Ovary (tissue), 9 donors: Measurements from ENCODE around the gene DENND5A. TPM values are rescaled to one million over a fixed set of nuclear protein-coding genes. Genes with fewer than 3 reads are reported as not detected.

Experiments
- DNase-seq, 5 donors: peaks; one replicate each; pipeline ENCODE4 v3.0.0-alpha.2; 2019 to 2020
- H3K27ac ChIP-seq, 2 donors: fragments of 200-600 bp; one replicate each; pipeline versions ENCODE4 v1.5.1 to v1.8.0; 2019 to 2022
- H3K27me3 ChIP-seq: fragments of 200-600 bp; one replicate; pipeline ENCODE4 v1.8.0; 2022
- H3K36me3 ChIP-seq: fragments of 200-600 bp; sonication (generic); one replicate; pipeline ENCODE4 v1.5.1; 2019
- H3K4me1 ChIP-seq: one replicate; pipeline ENCODE4 v1.8.1; 2013; ENCODE audit warnings: mild to moderate bottlenecking, moderate library complexity; ENCODE audit not compliant: insufficient read depth
- H3K4me3 ChIP-seq: fragments of 200-600 bp; sonication (generic); one replicate; pipeline ENCODE4 v1.5.1; 2017
- H3K9me3 ChIP-seq, 2 donors: fragments of 200-600 bp in 1 of 2; sonication (generic) in 1 of 2; one replicate each; pipeline versions ENCODE4 v1.5.1 to v1.8.1; 2013 to 2019; ENCODE audit warnings: mild to moderate bottlenecking in 1 of 2, moderate library complexity in 1 of 2
- CTCF ChIP-seq, 3 donors: fragments of 450-650 bp in 2 of 3; fragments of 200-600 bp in 1 of 3; IDR thresholded peaks; one replicate each; pipeline versions ENCODE4 v1.5.1 to v1.8.0; 2016 to 2022; ENCODE audit warnings: antibody characterized with exemption in 3 of 3, mild to moderate bottlenecking in 1 of 3
- EP300 ChIP-seq: sonication (generic); formaldehyde crosslinking; IDR thresholded peaks from one replicate; pipeline ENCODE4 v1.6.1; 2017; ENCODE audit warnings: antibody characterized with exemption
- POLR2A ChIP-seq: fragments of 450-650 bp; IDR thresholded peaks from one replicate; pipeline ENCODE4 v1.6.1; 2017; ENCODE audit warnings: antibody characterized with exemption, mild to moderate bottlenecking, moderate library complexity
- WGBS, 3 donors: extraction: QIAGEN DNeasy Blood & Tissue Kit in 1 of 3; methylation state at CpG; one replicate each; pipeline versions ENCODE4 v1.1.5 to v1.1.7; 2013 to 2017; 5-methylcytosine and 5-hydroxymethylcytosine counted together
- intact Hi-C, 4 donors: fragments of 100-400 bp; cut with DNase I; formaldehyde crosslinking; loops; one replicate each; pipeline versions ENCODE4 v1.11.0 to v1.15.1; 2022 to 2023
- polyA plus RNA-seq, 2 donors: library from polyadenylated mRNA; stranded (reverse); fragments of 200-250 nt in 1 of 2; fragments of 350-450 nt in 1 of 2; fragmentation: Illumina TruSeq in 1 of 2; extraction: RNeasy Lipid Tissue Mini Kit (QIAGEN cat#74804) in 1 of 2; gene quantifications; one replicate each; pipeline ENCODE4 v1.2.3, GENCODE V29; 2013 to 2014
- total RNA-seq, 7 donors: library from RNA; depleted of rRNA in 2 of 7; stranded (reverse); fragments of >200 nt in 2 of 7; fragmentation: NEBNext Ultra II Directional in 3 of 7; extraction: Animal tissue kit (Norgen Biotek cat#: 25700) in 3 of 7; gene quantifications; one replicate each; pipeline versions ENCODE4 v1.1.0 to v1.2.4, GENCODE V29; 2016 to 2023
- donor health status: DM: no; HTN: no; CAD: no; lungs with moderate emphysema.
- donor health status: DM: no; HTN: no; CAD: no.
- donor health status: Bipolar disorder and iron deficiency.
- donor health status: DM: yes; HTN: yes; CAD: no.
- donor health status: DM: no; HTN: no; CAD: no.
- donor health status: DM: yes; HTN: yes; CAD: no.

The DENND5A gene
- total and polyA plus RNA-seq, 9 donors = 44.2 to 122 (median 66.6) TPM

- no peak overlapping the region for H3K4me3 ChIP-seq
- TF ChIP-seq CTCF (IDR thresholded peaks at IDR 0.05) = no peak
- no peak for TF ChIP-seq POLR2A
- no peaks in the 10 kb centered on the region for H3K36me3 ChIP-seq
- no peak for DNase-seq
- intact Hi-C loops = no loop called here
- H3K27me3 ChIP-seq = no peaks in the 10 kb centered on the region
- no peaks in the 10 kb centered on the region for H3K4me1 ChIP-seq
- H3K27ac ChIP-seq = no peak overlapping the region
- no peaks in the 10 kb centered on the region for H3K9me3 ChIP-seq
Measured at GRCh38 chr11:9158898-9159391, 106.2 kb downstream of the DENND5A start.

DNA sequence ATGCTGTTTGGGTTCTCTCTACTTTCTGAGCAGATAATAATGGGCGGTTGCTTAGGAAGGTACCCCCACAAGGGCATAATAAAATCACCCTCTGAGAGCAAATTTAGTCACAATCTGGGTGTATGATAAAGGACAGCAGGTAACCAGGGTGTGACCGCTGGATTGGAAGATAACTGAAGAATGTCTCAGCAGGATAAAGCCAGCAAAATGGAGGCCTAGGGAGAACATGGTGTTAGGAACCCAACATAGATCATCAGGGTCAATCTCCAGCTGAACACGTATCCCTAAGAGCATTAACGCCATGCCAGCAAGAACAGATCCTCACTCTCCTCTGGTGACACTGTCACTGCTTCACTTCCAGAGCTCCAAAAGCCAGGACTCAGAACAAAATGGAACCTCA is 109.2 kb downstream of the DENND5A start:
- H3K36me3 ChIP-seq = no peaks in the 10 kb centered on the region
- WGBS, 3 donors = 96 to 99% (median 98%) methylated on average over 4 of the region's 4 CpGs
- H3K27me3 ChIP-seq = no peaks in the 10 kb centered on the region

GRCh38 chr11:9153651-9154050 is 111.5 kb downstream of the DENND5A start:
- Histone ChIP-seq H3K27ac (no peak overlapping the region), H3K4me3 (no peak overlapping the region), H3K4me1 (no peaks in the 10 kb centered on the region), H3K27me3 (no peaks in the 10 kb centered on the region), H3K36me3 (no peaks in the 10 kb centered on the region), H3K9me3 (no peaks in the 10 kb centered on the region)
- intact Hi-C loops = no loop called here
- no peak for DNase-seq
- 79 to 84% (median 80%) methylated on average over 2 of the region's 2 CpGs for WGBS, 3 donors
- TF ChIP-seq EP300 = no peak
- TF ChIP-seq CTCF (IDR thresholded peaks at IDR 0.05) = no peak
- no peak for TF ChIP-seq POLR2A

More for the DNA sequence above, 109.2 kb downstream of the DENND5A start:
- intact Hi-C loops = no loop called here
- Histone ChIP-seq H3K9me3 (no peaks in the 10 kb centered on the region), H3K27ac (no peak overlapping the region), H3K4me1 (no peaks in the 10 kb centered on the region), H3K4me3 (no peak overlapping the region)
- no peak for DNase-seq
- TF ChIP-seq POLR2A (no peak), CTCF (IDR thresholded peaks at IDR 0.05) (no peak), EP300 (no peak)

GRCh38 chr11:9151631-9152030 is 113.5 kb downstream of the DENND5A start:
- Histone ChIP-seq H3K27ac (no peak overlapping the region), H3K4me1 (no peaks in the 10 kb centered on the region), H3K4me3 (no peak overlapping the region), H3K9me3 (no peaks in the 10 kb centered on the region), H3K27me3 (no peaks in the 10 kb centered on the region), H3K36me3 (no peaks in the 10 kb centered on the region)
- DNase-seq = no peak
- intact Hi-C loops = no loop called here
- TF ChIP-seq CTCF (IDR thresholded peaks at IDR 0.05) (no peak), POLR2A (no peak), EP300 (no peak)
- 62 to 81% (median 75%) methylated on average over 2 of the region's 2 CpGs for WGBS, 3 donors
